HG02798 (cell line): Measurements from ENCODE around the gene FUT8.

Experiments used
- ATAC-seq: cut with Tn5 transposase; IDR thresholded peaks from one replicate; pipeline ENCODE4 v1.9.1; 2021; ENCODE audit warnings: mild to moderate bottlenecking; ENCODE audit not compliant: unreplicated experiment, poor library complexity

Gene FUT8

DNA sequence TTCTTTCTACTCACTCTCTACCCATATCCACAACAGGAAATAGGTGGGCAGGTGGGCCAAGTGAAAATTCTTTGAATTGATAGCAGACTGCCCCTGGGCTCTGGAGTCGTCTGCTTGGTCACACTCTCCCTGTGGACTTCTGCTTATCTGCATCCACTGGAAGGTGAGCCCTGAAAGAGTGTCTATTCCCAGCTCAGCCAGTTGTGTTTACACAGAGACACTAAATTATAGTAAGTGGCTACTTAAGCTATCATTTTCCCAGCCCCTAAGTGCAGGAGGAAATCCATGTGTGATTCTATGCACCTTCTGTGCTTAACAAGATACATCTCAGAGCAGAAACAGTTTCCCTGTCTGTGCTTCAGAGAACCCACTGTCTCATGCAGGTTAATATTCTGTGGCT lies 338.4 kb downstream of the FUT8 start:
- no peak for ATAC-seq

GRCh38 chr14:65751510-65751909 lies 339.0 kb downstream of the FUT8 start:
- ATAC-seq: no peak

- no peak for ATAC-seq
These were observed 340.5 kb downstream of the FUT8 start for GRCh38 chr14:65753061-65753460.

DNA sequence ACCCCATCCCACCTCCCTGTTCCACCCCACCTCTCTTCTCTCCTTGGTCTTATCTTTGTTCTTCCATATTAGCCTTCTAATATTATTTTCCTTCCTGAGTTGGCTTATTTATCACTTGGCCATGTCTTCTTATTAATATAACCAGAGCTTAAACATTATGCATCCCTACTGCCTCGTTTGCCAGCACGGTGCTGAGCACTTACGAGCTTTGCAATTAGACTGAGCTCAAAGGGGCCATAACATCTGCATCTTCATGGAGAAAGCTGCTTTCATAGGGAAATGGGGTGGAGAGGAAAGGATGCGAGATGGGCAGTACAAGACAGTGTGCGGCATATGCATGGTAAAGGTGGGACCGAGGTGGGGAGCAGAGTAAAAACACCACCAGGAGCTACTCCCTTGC lies 342.8 kb downstream of the FUT8 start:
- ATAC-seq: no peak

- no peak for ATAC-seq
These were observed 344.4 kb downstream of the FUT8 start for GRCh38 chr14:65756880-65757279.

GRCh38 chr14:65769151-65769550 lies 356.6 kb downstream of the FUT8 start:
- ATAC-seq: no peak

GRCh38 chr14:65770681-65771080 lies 358.2 kb downstream of the FUT8 start:
- no peak for ATAC-seq

DNA sequence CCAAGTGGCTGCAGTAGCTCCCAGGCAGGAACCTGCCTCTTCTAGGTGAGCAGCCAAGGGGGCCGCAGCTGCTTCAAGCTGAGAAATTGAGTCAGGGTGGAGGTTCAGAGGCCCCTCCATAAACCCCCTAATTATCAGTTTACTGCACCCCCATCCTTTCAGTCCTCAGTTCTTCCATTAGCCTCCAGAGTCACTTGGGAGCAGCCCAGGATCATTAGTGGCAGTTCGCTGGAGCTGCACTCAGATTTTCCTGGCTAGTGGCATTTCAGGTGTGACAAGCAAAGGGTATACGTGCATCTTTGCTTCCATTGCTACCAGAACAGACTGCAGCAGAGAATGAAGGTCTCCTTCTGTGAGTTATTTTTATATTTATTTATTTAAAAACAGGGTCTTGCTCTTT lies 358.7 kb downstream of the FUT8 start:
- no peak for ATAC-seq

- ATAC-seq: no peak
These were observed 359.9 kb downstream of the FUT8 start for GRCh38 chr14:65772466-65772865.

- ATAC-seq: no peak
These were observed 360.5 kb downstream of the FUT8 start for GRCh38 chr14:65772921-65773574.

DNA sequence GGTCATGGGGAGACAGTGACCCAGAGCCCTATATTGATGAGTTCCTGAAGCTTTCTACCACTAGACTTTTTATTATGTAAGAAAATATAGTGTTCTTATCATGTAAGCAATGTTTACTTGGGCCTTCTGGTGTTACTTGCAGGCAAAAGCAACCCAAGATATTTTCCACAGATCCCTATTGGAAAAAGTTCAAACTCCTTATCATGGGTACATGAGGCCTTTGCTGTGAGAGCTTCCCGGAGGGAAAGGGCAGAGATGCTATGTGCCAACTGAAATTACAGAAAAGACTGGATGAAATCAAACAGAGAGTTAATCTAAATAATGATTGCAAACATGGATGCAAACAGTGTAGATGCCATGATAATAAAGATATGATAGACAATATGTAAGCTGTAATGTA lies 361.5 kb downstream of the FUT8 start:
- ATAC-seq: no peak

- no peak for ATAC-seq
These were observed 363.8 kb downstream of the FUT8 start for GRCh38 chr14:65776193-65776852.

DNA sequence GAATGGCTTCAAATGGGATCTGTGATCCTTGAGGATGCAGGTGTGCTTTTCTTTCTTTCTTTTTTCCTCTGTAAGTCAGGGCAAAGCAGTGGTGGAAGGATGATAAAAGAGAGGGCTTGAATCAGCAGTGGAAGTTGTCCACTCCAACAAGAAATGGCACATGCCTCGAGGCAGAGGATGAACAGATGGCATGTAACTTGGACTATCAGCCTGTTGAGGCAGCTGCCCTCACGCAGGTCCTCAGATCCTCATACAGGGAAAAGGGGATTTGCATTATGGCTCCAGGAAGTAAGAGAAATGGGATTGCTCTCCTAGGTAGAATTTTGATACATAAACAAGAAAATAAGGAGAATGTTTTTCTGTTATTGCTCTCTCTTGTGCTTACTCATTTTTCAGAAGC lies 368.0 kb downstream of the FUT8 start:
- ATAC-seq: no peak

GRCh38 chr14:65783101-65783500 lies 370.6 kb downstream of the FUT8 start:
- ATAC-seq: no peak

- ATAC-seq: no peak
These were observed 371.0 kb downstream of the FUT8 start for GRCh38 chr14:65783576-65783975.

GRCh38 chr14:65784574-65784973 lies 372.0 kb downstream of the FUT8 start:
- ATAC-seq: no peak

DNA sequence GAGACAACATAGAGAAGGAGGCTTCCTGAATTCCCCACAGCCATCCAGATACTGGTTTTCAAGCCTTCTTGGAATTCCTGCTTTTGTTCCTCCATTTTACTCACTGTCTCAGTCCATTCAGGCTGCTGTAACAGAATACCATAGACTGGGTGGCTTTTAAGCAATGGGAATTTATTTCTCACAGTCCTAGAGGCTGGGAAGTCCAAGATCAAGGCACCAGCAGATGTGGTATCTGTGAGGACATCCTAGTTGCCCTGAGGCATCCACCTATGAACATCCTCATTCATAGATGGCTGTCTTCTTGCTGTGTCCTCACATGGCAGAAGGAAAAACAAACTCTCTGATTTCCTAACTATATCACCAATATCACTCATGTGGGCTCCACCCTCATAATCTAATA lies 374.9 kb downstream of the FUT8 start:
- no peak for ATAC-seq

DNA sequence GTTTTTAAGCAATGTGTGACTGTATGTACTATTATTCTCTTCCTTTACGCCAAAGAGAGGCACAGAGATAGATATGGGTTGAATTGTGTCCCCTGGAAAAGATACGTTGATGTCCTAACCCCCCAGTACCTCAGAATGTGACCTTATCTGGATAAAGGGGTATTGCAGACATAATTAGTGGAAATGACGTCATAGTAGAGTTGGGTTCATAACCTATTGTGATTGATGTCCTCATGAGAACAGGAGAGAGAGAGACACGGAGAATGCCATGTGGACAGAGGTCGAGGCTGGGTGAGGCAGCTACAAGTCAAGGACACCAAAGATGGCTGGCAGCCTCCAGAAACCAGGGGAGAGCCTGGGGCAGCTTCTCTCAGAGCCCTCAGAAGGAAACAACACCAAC lies 376.3 kb downstream of the FUT8 start:
- ATAC-seq: no peak

DNA sequence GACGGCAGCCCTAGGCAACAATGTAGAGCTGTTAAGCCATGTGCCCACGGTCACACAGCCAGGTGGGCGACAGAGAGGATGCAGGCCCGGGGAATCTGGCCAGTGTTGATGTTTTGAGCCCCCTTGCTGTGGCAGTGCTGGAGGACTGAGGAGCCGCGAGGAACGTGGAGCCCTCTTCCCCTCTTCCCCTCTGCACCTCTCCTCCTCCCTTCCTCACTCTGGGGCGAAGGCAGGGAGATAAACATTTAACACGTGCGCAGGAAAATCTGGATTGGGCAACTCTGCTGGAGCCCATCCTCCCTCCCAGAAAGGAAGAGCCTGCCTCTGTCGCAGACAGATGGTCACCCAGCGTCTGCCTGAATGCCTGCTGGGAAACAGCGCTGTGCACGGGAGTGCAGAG lies 376.8 kb downstream of the FUT8 start:
- no peak for ATAC-seq

- ATAC-seq: no peak
These were observed 377.8 kb downstream of the FUT8 start for GRCh38 chr14:65790172-65790815.

- no peak for ATAC-seq
These were observed 378.9 kb downstream of the FUT8 start for GRCh38 chr14:65791191-65791981.
